ENCODE results near the gene S100PBP.

GRCh38 chr1:32867151-32867550 is 49.7 kb downstream of the S100PBP start:
- no peak for TF ChIP-seq CTCF (IDR thresholded peaks at IDR 0.05)
- no peak for TF ChIP-seq POLR2A (IDR thresholded peaks at IDR 0.05)
